ENCODE results near the gene CD8B.
"Not testable (repeated sequence)": the region's sequence is repeated elsewhere in the genome, so short reads cannot be mapped to it uniquely, and the experiment has no call there.

Gene CD8B

DNA sequence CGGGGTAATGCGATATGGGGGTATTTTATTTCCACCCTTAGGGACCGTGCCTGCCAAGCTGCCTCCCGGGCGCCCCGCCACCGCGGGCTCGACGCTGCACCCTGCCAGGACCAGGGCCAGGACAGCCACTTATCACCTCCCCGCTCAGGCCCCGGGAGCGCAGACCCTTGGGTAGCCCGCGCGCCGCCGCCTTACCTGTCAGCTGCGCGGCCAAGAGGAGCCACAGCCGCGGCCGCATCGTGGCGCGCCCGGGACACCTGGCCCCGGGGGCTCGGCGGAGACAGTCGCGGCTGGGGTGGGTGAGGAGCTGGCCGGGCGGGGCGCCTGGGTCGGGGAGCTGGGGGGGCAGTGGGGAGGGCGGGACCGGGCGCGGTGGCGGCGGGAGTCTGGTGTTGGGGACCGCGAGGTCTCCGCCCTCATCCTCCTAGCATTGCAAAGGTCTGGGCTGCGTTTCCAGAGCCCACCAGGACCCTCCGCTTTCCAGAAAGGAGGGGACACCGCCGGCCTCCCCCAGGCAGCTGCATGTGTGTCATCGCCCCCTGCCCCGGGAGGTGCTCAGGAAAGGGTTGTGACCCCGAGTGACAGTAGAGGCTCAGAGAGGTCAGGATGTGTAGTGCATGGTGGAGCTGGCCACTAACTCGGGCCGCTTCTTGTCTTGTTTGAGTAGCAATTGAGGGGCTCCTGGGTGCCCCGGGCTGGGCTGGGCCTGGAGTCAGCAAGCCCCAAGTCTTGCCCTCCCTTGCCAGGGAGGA is at the start of gene CD8B:
Gene CD8B (minus strand): TSS at position 259 of the 752 bp plus-strand sequence. CDS start 21 bp downstream, at position 238.
- DNase-seq (ENCODE audit: low read depth), result not testable (repeated sequence)

DNA sequence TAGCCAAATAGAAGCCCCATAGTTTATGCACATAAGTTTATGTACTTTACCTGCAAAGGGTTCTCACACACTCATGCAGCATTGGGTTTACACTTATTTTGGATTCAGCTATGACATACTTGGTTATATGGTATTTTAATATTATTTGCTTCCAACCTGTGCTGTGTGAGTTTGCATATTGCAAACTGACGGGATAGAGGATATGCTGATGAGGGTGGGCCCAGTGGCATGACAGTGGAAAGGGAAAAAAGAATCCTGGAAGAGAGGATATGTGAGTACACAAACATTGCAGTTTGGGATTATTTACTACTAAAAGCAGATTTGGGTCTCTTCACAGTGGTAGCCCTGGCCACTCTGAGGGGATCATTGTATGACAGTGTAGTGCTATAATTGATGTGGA is 44.2 kb upstream of the CD8B start:
- not testable (repeated sequence) for DNase-seq (ENCODE audit: low read depth)

DNA sequence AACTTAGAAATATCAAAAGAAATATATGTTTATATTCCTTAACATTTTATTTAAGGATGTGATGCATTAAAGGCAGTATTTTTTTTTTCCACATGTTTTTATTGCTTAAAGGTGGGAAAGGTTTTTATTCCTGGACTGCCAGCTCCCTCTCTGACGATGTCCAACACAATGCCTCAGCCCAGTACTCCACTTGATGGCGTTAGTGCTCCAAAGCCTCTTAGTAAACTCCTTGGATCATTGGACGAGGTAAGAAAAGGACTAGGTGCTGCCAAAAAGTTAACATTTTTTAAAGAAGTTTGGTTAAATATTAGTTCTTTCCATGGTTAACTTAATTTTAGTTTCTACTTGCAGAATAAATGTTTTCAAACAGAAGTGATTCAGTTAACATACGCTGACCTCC is 39.0 kb upstream of the CD8B start:
- DNase-seq (ENCODE audit: low read depth), result peak; percentile 2

DNA sequence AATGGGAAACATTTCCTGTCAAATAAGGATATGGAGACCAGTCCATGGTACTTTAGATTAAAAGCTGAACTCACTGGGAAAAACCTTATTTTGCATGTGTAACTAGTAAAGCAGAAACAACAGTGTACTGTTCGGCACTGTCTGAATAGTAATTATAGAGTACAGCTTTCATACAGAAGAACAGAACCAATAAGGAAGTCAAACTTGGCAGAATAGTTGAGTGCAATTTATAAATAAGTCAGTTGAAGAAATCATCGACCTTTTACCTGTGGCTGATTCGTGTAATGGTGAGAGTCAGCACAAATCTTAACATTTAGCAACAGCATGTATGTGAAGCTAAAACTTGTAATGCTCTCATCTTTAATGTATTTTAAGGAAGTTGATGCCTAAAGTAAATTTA is 24.3 kb upstream of the CD8B start:
- not testable (repeated sequence) for DNase-seq (ENCODE audit: low read depth)

DNA sequence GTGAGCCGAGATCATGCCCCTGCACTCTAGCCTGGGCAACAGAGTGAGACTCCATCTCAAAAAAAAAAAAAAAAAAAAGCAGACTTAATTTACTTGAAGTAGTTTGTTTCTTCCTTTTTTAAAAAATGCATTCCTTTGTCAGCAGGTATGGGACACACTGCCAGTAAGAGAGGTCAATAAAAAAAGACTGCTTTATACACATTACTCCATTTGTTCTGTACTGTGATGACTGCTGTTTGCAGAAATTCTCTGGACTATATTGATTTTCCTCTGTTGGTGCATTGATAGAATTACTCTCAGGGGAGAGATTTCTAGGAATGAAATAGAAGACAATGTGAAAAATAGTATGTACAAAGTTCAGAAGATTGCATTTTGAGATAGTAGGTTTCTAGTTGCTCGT is 21.2 kb upstream of the CD8B start:
- DNase-seq (ENCODE audit: low read depth), result not testable (repeated sequence)

DNA sequence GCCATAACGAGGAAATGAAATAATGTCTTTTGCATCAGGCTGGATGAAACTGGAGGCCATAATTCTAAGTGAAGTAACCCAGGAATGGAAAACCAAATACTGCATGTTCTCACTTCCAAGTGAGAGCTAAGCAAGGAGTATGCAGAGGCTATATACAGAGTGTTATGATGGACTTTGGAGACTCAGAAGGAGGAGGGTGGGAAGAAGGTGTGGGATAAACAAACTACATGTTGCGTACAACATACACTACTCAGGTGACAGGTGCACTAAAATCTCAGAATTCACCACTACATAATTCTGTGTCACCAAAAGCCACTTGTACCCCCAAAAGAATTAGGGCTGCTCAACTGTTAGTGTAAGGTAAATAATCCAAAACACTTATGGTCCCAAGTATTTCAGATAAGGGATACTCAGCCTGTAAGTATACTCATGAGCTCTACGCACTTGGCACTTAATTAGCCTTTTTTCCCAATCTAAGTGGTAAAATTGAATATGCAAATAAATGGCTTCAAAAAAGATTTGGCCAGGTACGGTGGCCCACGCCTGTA is 20.5 kb upstream of the CD8B start:
- not testable (repeated sequence) for DNase-seq (ENCODE audit: low read depth)

DNA sequence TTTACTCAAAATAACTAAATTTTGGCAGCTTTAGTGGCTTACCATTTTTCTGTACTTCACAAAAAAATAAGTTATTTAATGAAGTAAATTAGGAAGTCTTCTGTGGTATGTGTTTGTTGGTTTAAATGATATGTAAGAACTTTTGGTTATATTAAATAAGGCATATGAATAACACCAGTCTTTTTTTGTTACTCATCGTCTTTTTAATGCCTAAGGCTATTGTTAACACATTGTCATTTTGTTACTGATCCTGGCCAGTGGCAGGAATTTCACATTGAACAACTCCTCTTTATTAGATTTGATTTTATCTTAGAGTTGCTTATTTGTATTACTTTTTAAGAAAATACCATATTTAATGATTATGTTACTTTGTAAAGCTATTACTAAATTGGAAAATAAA is 17.3 kb upstream of the CD8B start:
- DNase-seq (ENCODE audit: low read depth), result peak; percentile 3

DNA sequence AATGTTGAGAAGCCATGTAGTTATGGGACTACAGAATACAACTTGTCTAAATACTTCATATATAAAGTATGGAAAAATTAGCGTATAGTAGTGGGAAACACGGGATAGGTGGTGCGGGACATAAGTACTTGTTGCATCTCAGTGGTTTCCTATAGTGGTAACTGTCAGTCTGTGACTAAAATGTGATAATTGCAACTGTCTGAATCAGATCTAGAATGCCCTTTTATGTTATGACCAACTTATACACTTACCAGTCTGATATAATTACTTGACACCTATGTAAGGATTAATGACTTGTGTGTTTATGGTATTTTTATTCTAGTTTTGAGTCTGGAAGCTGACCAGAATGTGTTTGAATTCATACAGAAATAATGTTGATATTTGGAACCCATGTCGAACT is 9.3 kb upstream of the CD8B start:
- not testable (repeated sequence) for DNase-seq (ENCODE audit: low read depth)

DNA sequence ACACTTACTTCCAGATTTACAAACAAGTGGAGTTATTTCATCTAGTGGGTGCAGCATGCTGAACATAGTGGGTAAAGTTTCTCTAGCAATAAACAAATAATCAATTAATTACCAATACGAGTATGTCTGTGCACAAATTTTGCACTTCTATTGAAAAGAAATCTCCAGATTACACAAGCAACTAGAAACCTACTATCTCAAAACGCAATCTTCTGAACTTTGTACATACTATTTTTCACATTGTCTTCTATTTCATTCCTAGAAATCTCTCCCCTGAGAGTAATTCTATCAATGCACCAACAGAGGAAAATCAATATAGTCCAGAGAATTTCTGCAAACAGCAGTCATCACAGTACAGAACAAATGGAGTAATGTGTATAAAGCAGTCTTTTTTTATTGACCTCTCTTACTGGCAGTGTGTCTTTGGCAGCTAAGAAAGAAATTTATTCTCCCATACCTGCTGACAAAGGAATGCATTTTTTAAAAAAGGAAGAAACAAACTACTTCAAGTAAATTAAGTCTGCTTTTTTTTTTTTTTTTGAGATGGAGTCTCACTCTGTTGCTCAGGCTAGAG is 7.3 kb upstream of the CD8B start:
- not testable (repeated sequence) for DNase-seq (ENCODE audit: low read depth)

DNA sequence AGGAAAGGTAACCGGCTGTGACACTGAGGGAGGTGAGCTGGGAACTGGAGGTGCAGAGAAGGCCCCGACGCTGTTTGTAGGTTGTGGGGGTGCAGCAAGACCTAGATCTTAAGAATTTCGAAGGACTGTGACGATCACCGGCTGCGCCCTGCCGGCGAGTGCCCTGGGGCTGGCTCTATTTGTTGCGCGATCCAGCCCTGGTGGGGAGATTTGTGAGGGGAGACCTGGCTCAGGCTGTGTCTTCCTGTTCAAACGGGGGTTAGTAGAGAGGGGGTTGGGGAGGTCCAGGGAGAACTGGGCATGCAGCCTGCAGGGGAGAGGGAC is 656 bp upstream of the CD8B start:
- DNase-seq (ENCODE audit: low read depth), result not testable (repeated sequence)

DNA sequence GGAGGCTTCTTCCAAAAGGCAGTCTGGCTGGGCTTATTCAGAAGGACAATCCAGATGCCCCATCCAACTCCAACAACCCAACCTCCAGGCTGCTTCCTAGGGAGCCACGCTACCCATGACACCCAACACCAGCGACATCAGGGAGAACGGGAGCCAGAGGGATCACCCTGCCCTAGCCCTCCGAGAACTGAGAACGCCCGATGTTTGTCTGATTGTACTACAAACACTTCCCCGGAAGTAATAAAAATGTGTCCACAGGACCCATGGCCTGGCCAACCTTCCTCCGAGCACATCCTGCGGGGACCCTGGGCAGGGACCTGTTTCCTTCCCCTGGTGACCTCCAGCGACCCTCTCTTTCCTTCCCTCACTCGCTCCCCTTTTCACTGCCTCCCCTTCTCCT is 511 bp downstream of the CD8B start:
- not testable (repeated sequence) for DNase-seq (ENCODE audit: low read depth)

DNA sequence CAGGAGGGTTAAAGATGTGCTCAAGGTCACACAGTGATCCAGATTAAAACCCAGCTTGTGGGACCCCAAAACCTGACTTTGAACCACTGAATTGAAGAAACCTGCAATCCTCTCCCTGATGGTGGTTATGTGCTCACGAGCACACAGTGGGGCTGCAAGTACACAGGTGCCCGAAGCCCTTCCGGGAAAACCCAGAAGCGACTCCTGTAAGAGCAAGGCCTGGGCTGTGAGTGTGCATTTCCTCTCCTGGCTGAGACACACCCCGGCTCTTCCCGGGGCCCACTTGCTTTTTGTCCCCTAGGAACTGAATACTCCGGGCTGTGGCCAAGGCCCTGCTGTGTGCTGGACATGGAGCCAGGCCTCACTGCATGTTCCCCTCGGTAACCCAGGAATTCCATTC is 1.1 kb downstream of the CD8B start:
- not testable (repeated sequence) for DNase-seq (ENCODE audit: low read depth)

DNA sequence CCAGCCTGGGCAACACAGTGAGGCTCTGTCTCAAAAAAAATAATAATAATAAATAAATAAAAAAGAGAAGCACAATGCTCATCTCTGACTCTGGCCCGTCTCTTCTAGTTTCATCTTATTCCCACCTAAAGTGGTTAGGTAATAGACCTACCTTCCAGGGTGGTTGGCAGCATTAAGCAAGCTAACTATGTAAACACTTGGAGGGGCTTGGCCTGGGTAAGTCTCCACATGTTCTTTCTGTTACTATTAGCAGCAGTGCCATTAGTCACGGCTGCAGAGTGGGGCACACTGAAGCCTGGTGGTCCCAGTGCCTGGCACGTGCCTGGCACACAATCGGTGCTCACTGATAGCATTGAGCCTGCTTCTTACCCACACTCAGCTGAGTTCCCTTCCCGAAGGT is 4.0 kb downstream of the CD8B start:
- not testable (repeated sequence) for DNase-seq (ENCODE audit: low read depth)

DNA sequence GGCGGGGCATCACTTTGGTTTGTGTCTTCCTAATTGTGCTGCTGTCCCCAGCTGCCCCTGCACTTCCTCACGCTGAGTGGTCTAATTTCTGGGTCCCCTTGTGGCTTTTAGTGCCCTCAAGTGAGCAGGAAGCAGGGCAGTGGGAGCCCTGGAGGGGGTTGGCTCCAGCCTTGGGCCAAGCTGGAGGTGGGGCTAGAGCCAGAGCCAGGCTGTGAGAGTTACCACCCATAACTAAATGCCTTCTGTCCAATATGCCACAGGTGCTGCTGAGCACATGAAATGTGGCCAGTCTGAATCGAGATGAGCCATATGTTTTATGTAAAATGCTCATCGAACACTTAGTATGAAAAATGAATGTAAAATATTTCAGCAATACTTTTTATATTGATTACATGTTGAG is 5.2 kb downstream of the CD8B start:
- not testable (repeated sequence) for DNase-seq (ENCODE audit: low read depth)

DNA sequence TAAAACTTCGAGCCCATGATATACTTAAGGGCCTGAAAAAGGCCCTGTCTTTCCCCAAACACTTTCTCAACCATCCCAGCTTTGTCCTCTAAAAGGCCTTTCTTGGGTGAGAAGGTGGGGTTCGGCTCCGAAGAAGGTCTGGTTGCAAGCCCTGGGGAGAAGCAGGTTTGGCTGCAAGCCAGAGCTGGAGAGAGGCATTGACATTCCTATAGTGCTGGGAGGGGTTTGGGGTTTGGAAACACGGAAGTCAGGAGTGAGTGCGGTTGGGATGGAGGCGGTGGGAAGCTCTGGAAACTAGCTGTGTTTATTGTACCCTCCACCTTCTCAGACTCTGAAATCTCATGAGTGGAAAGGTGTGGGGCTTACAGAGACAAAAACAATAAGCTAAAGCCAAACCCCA is 5.7 kb downstream of the CD8B start:
- DNase-seq (ENCODE audit: low read depth), result peak; percentile 32

DNA sequence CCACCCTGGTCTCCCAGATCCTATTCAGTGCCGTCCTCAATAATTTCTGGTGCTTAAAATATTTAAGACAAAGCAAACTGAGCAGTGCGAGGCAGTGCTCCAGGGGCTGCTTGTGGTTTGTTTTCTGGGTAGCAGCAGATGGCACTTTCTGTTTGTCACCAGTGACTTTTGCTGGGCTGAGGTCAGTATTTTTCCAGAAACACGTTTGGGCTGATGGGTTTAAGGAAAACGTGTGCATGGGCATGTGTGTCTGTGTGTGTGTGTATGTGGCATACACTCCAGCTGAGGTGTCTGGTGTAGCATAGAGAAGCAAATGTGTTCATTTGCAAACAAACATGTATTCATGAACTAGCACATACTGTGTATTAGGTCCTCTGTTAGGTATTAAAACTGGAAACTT is 10.1 kb downstream of the CD8B start:
- DNase-seq (ENCODE audit: low read depth), result not testable (repeated sequence)

DNA sequence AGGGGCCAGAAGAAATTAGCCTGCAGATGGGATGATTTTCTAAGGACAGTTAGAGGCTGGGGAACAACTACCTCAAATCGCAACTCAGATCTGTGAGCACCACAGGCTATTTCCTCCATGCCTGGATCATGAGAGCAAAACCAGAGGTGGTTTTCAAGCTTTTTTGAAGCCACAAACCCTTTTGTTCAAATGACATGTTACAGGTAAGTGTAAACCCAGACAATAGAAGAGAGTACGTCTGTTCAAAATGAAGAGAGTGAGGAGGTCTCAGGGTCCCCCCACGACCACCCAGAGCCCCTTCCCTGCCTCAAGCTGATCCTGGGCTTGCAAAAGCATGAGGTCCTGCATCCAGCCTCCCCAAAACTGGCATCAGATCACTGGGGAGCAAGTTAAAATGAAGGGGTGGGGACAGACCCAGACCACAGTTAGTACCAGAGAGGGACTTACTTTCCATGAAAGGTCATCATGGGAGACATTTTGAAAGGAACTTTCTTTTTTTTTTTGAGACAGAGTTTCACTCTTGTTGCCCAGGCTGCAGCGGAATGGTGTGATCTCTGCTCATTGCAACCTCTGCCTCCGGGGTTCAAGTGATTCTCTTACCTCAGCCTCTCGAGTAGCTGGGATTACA is 19.0 kb downstream of the CD8B start:
- DNase-seq (ENCODE audit: low read depth), result not testable (repeated sequence)

DNA sequence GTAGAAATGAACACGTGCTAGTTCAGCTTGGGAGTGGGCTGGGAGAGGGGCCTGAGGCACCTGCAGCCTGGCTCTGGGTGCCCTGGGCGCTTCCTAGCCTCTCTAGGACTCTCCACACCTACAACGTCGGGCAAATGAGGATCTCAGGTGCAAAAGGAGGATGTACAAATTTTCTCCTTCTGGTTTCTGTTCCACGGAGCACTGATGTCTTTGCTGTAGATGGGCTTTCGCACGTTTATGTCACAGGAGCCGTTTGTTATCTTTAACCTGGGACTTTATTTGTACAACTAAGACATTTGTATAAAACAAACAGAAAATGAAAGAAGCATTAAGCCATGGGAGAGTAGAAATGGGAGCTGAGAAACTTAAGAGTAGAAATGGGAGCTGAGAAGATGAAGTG is 20.4 kb downstream of the CD8B start:
- not testable (repeated sequence) for DNase-seq (ENCODE audit: low read depth)

DNA sequence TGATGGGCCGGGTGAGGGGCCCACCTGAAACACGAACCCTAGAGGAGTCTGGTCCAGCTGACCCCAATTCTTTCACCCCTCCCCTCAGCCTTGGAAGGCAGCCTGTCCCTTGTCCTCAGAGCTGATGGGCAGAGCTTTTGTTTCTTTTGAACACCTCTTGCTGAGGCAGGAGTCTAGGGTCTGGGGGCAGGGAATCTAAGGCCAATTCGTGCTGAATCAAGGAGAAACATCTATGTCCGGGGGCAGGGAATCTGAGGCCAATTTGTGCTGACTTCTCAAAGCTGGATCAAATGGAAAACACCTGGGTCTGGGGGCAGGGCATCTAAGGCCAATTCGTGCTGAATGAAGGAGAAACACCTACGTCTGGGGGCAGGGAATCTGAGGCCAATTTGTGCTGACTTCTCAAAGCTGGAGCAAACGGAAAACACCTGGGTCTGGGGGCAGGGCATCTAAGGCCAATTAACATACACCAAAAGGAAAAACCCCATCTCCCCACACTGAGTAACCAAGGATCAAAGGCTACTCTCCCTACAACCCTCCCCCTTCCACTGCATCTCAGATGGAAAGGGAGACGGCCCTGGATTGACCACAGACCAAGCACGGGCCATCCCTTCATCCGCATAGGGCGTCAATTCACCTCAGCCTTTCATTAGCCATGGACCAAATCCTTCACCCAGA is 21.7 kb downstream of the CD8B start:
- DNase-seq (ENCODE audit: low read depth), result not testable (repeated sequence)

DNA sequence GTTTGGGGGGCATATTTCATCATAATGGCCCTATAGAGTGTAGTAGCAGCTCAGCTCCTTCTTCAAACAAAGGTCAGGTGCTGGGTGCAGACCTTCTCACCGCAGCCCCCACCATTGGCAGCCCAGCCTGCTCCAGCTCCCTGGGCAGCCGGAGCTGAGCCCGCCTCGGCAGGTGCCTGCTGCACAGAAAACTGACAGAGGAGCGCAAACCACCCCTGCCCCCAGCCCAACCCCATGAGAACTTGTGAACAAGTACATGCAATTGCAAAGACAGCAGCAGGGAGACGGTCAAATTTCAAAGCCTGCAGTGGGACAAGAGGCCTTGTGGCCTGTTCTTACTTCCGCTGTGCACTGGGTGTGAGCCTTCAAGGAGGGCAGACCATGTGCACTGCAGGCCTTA is 22.2 kb downstream of the CD8B start:
- DNase-seq (ENCODE audit: low read depth), result not testable (repeated sequence)

DNA sequence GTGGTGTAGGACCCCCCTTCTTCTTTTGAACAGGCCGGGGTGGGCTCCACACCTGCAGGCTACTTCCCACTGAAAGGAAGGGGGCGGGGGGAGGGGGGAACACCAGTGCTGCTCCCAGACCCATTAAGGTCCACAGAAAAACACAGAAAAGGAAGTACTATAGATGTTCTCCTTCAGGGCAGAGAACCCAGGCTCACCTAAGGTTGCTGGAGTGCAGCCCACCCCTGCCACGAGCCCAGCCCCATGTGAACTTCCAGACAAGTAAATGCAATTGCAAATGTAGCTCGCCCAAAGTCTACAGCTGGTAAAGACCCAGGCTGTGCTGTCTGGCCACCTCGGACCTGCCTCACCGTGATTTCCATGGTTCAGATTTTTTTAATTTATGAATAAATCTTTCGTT is 24.0 kb downstream of the CD8B start:
- not testable (repeated sequence) for DNase-seq (ENCODE audit: low read depth)

DNA sequence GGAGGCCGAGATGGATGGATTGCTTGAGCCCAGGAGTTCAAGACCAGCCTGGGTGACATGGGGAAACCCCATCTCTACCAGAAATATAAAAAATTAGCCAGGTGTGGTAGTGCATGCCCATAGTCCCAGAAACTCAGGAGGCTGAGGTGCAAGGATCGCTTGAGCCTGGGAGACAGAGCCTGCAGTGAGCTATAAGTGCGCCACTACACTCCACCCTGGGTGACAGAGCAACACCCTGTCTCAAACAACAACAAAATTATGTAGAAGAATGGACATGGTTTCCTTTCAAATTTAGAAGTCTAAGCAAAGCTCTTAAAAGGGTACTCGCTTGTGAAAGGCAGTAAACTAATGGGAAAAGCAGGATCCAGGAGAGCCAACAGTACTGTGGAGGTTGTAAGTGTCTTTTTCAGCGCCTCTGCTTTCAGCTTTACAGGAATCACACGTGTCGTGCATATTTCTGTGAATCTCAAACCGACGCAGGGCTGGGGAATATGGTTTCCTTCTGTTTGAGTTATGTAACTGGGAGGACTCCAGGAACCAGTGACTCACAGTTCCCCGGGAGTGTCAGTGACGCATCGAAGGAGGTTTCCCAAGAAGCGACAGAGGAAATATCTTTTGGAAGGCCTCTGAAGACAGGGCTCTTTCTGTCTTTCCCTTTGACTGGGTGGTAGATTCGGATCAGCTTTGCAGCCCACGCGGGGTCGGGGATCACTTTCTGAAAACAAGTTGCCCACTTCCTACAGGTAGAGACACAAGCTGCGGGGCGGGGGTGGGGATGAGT is 24.6 kb downstream of the CD8B start:
- DNase-seq (ENCODE audit: low read depth), result peak; percentile 92

Measured in EH (cell line).